ENCODE measurements around the gene TRPT1. TPM values are rescaled to one million over a fixed set of nuclear protein-coding genes. Genes with fewer than 3 reads are reported as not detected.

TRPT1 gene
- total RNA-seq = 10 to 100 TPM; 27.2 to 69.1 (median 35.2) TPM

- Histone ChIP-seq H3K36me3 (peaks cover 0 to 23% (median 16%) of the 10 kb centered on the region in 4 donors), H3K9me3 (no peaks in the 10 kb centered on the region), H3K4me3 (peak within 1 kb of the TSS; percentile 44 to 76 (median 67)), H3K4me1 (peaks cover 35 to 47% (median 36%) of the 10 kb centered on the region in 4 donors), H3K27me3 (no peaks in the 10 kb centered on the region), H3K27ac (peak within 1 kb of the TSS; percentile 83 to 96 (median 92))
- ATAC-seq (ENCODE audit: low FRiP score in 2 of 2) (peak; percentile 92 to 94), DNase-seq (peak; percentile 93 to 98)
- TF ChIP-seq EP300 (IDR thresholded peaks at IDR 0.05) (no peak), POLR2AphosphoS5 (IDR thresholded peaks at IDR 0.05) (peak; percentile 90 to 92), CTCF (IDR thresholded peaks at IDR 0.05) (peak in 4 of 6 experiments; percentile 7 to 35 (median 25)), POLR2A (IDR thresholded peaks at IDR 0.05) (peak in 3 of 4 donors; percentile 61 to 93 (median 75))
- 1 to 2% methylated on average over 20 to 28 of the region's 54 CpGs for WGBS, 2 donors
These were observed at the start of gene TRPT1, which contains the start of gene NUDT22 for GRCh38 chr11:64225608-64226506. TSS of gene TRPT1 (minus strand) at chr11:64226186. CDS start at chr11:64225860, 326 bp downstream. TSS of gene NUDT22 (plus strand) at chr11:64226274. CDS start at chr11:64226653, 379 bp downstream.

GRCh38 chr11:64275031-64275800, 49.2 kb upstream of the TRPT1 start:
- WGBS, 2 donors = 88 to 92% methylated on average over 11 to 15 of the region's 15 CpGs
- no peak overlapping the region for H3K4me3 ChIP-seq

GRCh38 chr11:64269540-64270220, 43.7 kb upstream of the TRPT1 start:
- H3K9me3 ChIP-seq = no peaks in the 10 kb centered on the region
- peak; percentile 98 to 99 for DNase-seq
- 0% methylated on average over 8 to 36 of the region's 58 CpGs for WGBS, 2 donors
- peak overlapping the region; percentile 96 to 98 (median 96) for H3K27ac ChIP-seq
- no peaks in the 10 kb centered on the region for H3K27me3 ChIP-seq
- H3K4me1 ChIP-seq = peaks cover 29 to 41% (median 34%) of the 10 kb centered on the region in 4 donors
- peaks cover 0 to 25% (median 22%) of the 10 kb centered on the region in 4 donors for H3K36me3 ChIP-seq
- peak in 5 of 6 experiments; percentile 13 to 32 (median 26) for TF ChIP-seq CTCF (IDR thresholded peaks at IDR 0.05)
- TF ChIP-seq POLR2AphosphoS5 (IDR thresholded peaks at IDR 0.05) = peak; percentile 96 to 98
- TF ChIP-seq POLR2A (IDR thresholded peaks at IDR 0.05) = peak in 3 of 4 donors; percentile 42 to 74 (median 64)
- peak in 2 of 4 donors; percentile 63 to 69 for TF ChIP-seq EP300 (IDR thresholded peaks at IDR 0.05)
- peak; percentile 93 to 96 for ATAC-seq (ENCODE audit: low FRiP score in 2 of 2)
- peak overlapping the region; percentile 75 to 92 (median 80) for H3K4me3 ChIP-seq

More at GRCh38 chr11:64275031-64275800, 49.2 kb upstream of the TRPT1 start:
- no peaks in the 10 kb centered on the region for H3K9me3 ChIP-seq
- DNase-seq (no peak), ATAC-seq (ENCODE audit: low FRiP score in 2 of 2) (no peak)
- H3K4me1 ChIP-seq = peaks cover 7 to 29% (median 13%) of the 10 kb centered on the region in 4 donors
- no peaks in the 10 kb centered on the region for H3K27me3 ChIP-seq
- peak overlapping the region in 1 of 4 donors; percentile 30 for H3K27ac ChIP-seq
- peaks cover 0 to 32% (median 17%) of the 10 kb centered on the region in 4 donors for H3K36me3 ChIP-seq
- TF ChIP-seq POLR2A (IDR thresholded peaks at IDR 0.05) (no peak), EP300 (IDR thresholded peaks at IDR 0.05) (no peak), CTCF (IDR thresholded peaks at IDR 0.05) (no peak), POLR2AphosphoS5 (IDR thresholded peaks at IDR 0.05) (no peak)

- H3K4me3 ChIP-seq = peak overlapping the region; percentile 75 to 92 (median 80)
- peak overlapping the region; percentile 96 to 98 (median 96) for H3K27ac ChIP-seq
- no peaks in the 10 kb centered on the region for H3K9me3 ChIP-seq
- DNase-seq = peak in 1 of 2 donors; percentile 70
- 2 to 3% methylated on average over 20 to 27 of the region's 34 CpGs for WGBS, 2 donors
- no peak for TF ChIP-seq CTCF (IDR thresholded peaks at IDR 0.05)
- TF ChIP-seq POLR2AphosphoS5 (IDR thresholded peaks at IDR 0.05) = peak in 1 of 2 donors; percentile 26
- TF ChIP-seq EP300 (IDR thresholded peaks at IDR 0.05) = no peak
- no peak for TF ChIP-seq POLR2A (IDR thresholded peaks at IDR 0.05)
- peaks cover 0 to 32% (median 25%) of the 10 kb centered on the region in 4 donors for H3K36me3 ChIP-seq
- H3K27me3 ChIP-seq = no peaks in the 10 kb centered on the region
- peak; percentile 0 to 42 for ATAC-seq (ENCODE audit: low FRiP score in 2 of 2)
- H3K4me1 ChIP-seq = peaks cover 29 to 39% (median 34%) of the 10 kb centered on the region in 4 donors
These were observed 43.0 kb upstream of the TRPT1 start for GRCh38 chr11:64268893-64269539.
